H9 (cell line): ENCODE measurements around the gene HMCN1. TPM values are rescaled to one million over a fixed set of nuclear protein-coding genes. Genes with fewer than 3 reads are reported as not detected.
"Not testable (repeated sequence)": the region's sequence is repeated elsewhere in the genome, so short reads cannot be mapped to it uniquely, and the experiment has no call there.

Experiments used
- DNase-seq: peaks from one replicate; pipeline ENCODE4 v3.0.0-alpha.2; 2017
- H2AFZ ChIP-seq: one replicate; pipeline ENCODE4 v1.6.1; 2013; ENCODE audit warnings: mild to moderate bottlenecking, low read length, control low read depth, moderate library complexity
- H2AK5ac ChIP-seq: 2 replicates; pipeline ENCODE4 v1.6.1; 2013; ENCODE audit warnings: low read length, control low read depth, mixed read lengths; ENCODE audit not compliant: insufficient read length
- H2BK120ac ChIP-seq: one replicate; pipeline ENCODE4 v1.6.1; 2013; ENCODE audit warnings: low read depth, mild to moderate bottlenecking, low read length, control low read depth, inconsistent platforms; ENCODE audit not compliant: poor library complexity, severe bottlenecking
- H2BK12ac ChIP-seq: 2 replicates; pipeline ENCODE4 v1.6.1; 2013; ENCODE audit warnings: low read length, control low read depth, mixed read lengths, low read depth; ENCODE audit not compliant: insufficient read length
- H2BK15ac ChIP-seq: 2 replicates; pipeline ENCODE4 v1.6.1; 2013; ENCODE audit warnings: low read depth, low read length, control low read depth
- H2BK20ac ChIP-seq: one replicate; pipeline ENCODE4 v1.6.1; 2013; ENCODE audit warnings: low read depth, mild to moderate bottlenecking, low read length, control low read depth, inconsistent platforms; ENCODE audit not compliant: poor library complexity, severe bottlenecking
- H2BK5ac ChIP-seq: 2 replicates; pipeline ENCODE4 v1.6.1; 2013; ENCODE audit warnings: low read length, control low read depth, mixed read lengths; ENCODE audit not compliant: insufficient read length
- H3K14ac ChIP-seq: 2 replicates; pipeline ENCODE4 v1.6.1; 2013; ENCODE audit warnings: low read length, control low read depth; ENCODE audit not compliant: insufficient read depth
- H3K18ac ChIP-seq: 2 replicates; pipeline ENCODE4 v1.6.1; 2013; ENCODE audit warnings: low read depth, mild to moderate bottlenecking, mixed read lengths, low read length, control low read depth; ENCODE audit not compliant: insufficient read length
- H3K23ac ChIP-seq: 2 replicates; pipeline ENCODE4 v1.6.1; 2013; ENCODE audit warnings: low read length, control low read depth, mixed read lengths, low read depth; ENCODE audit not compliant: insufficient read length
- H3K23me2 ChIP-seq: 2 replicates; pipeline ENCODE4 v1.6.1; 2013; ENCODE audit warnings: low read depth, mild to moderate bottlenecking, mixed read lengths, low read length, control low read depth; ENCODE audit not compliant: insufficient read length, poor library complexity, severe bottlenecking
- H3K27ac ChIP-seq: 2 replicates; pipeline ENCODE4 v1.5.1; 2013; ENCODE audit warnings: low read length, control low read depth, mixed read lengths, low read depth; ENCODE audit not compliant: insufficient read length
- H3K27me3 ChIP-seq: 2 replicates; pipeline ENCODE4 v1.6.1; 2013; ENCODE audit warnings: low read length, control low read depth, inconsistent platforms; ENCODE audit not compliant: insufficient read depth
- H3K4ac ChIP-seq: 2 replicates; pipeline ENCODE4 v1.6.1; 2013; ENCODE audit warnings: low read depth, mild to moderate bottlenecking, control low read depth, inconsistent platforms, low read length, moderate library complexity
- H3K4me1 ChIP-seq: 2 replicates; pipeline ENCODE4 v1.6.1; 2013; ENCODE audit warnings: low read length, control low read depth, inconsistent platforms; ENCODE audit not compliant: insufficient read depth
- H3K4me2 ChIP-seq: 2 replicates; pipeline ENCODE4 v1.6.1; 2013; ENCODE audit warnings: low read length, control low read depth, mixed read lengths; ENCODE audit not compliant: insufficient read length, insufficient read depth
- H3K56ac ChIP-seq: 2 replicates; pipeline ENCODE4 v1.6.1; 2013; ENCODE audit warnings: low read depth, mild to moderate bottlenecking, mixed read lengths, low read length, control low read depth; ENCODE audit not compliant: insufficient read length
- H3K79me1 ChIP-seq: 2 replicates; pipeline ENCODE4 v1.6.1; 2013; ENCODE audit warnings: low read depth, mild to moderate bottlenecking, moderate library complexity, low read length, control low read depth, inconsistent platforms; ENCODE audit not compliant: insufficient read depth, poor library complexity, severe bottlenecking
- H3K79me2 ChIP-seq: 2 replicates; pipeline ENCODE4 v1.6.1; 2013; ENCODE audit warnings: low read length, control low read depth, inconsistent platforms; ENCODE audit not compliant: insufficient read depth
- H3K9ac ChIP-seq: 2 replicates; pipeline ENCODE4 v1.6.1; 2013; ENCODE audit warnings: low read length, control low read depth, mixed read lengths; ENCODE audit not compliant: insufficient read length; ENCODE audit errors: extremely low read depth
- H3K9me3 ChIP-seq: one replicate; pipeline ENCODE4 v1.6.1; 2013; ENCODE audit warnings: low read depth, low read length, inconsistent platforms; ENCODE audit not compliant: control insufficient read depth
- H3T11ph ChIP-seq: one replicate; pipeline ENCODE4 v1.6.1; 2013; ENCODE audit warnings: mild to moderate bottlenecking, low read length, control low read depth, inconsistent platforms
- H4K20me1 ChIP-seq: one replicate; pipeline ENCODE4 v1.6.1; 2013; ENCODE audit not compliant: control insufficient read depth, insufficient read length, insufficient read depth
- H4K5ac ChIP-seq: 2 replicates; pipeline ENCODE4 v1.6.1; 2013; ENCODE audit warnings: low read depth, mild to moderate bottlenecking, mixed read lengths, low read length, control low read depth; ENCODE audit not compliant: insufficient read length
- H4K8ac ChIP-seq: replicated peaks from 2 replicates; pipeline ENCODE4 v1.6.1; 2013; ENCODE audit warnings: low read length, control low read depth, mixed read lengths, low read depth; ENCODE audit not compliant: insufficient read length
- H4K91ac ChIP-seq: 2 replicates; pipeline ENCODE4 v1.6.1; 2013; ENCODE audit warnings: low read depth, mild to moderate bottlenecking, moderate library complexity, mixed read lengths, low read length, control low read depth; ENCODE audit not compliant: insufficient read length
- H3K27ac Mint-ChIP-seq, 3 experiments: 2 replicates in 2 of 3; 3 replicates in 1 of 3; pipeline ENCODE4 v1.8.0; 2020 to 2021; ENCODE audit warnings: mixed read lengths in 3 of 3, mild to moderate bottlenecking in 1 of 3, moderate library complexity in 1 of 3
- H3K27me3 Mint-ChIP-seq: 2 replicates; pipeline ENCODE4 v1.8.0; 2021; ENCODE audit warnings: low read depth, mild to moderate bottlenecking, moderate library complexity, mixed read lengths
- H3K36me3 Mint-ChIP-seq, 3 experiments: 2 replicates in 2 of 3; 3 replicates in 1 of 3; pipeline ENCODE4 v1.8.0; 2020 to 2021; ENCODE audit warnings: low read depth in 3 of 3, mixed read lengths in 3 of 3; ENCODE audit not compliant: insufficient read depth in 1 of 3
- H3K4me1 Mint-ChIP-seq, 2 experiments: 2 replicates each; pipeline ENCODE4 v1.8.0; 2020; ENCODE audit warnings: mixed read lengths in 2 of 2
- H3K4me3 Mint-ChIP-seq, 2 experiments: 2 replicates in 1 of 2; 3 replicates in 1 of 2; pipeline ENCODE4 v1.8.0; 2020 to 2021; ENCODE audit warnings: mild to moderate bottlenecking in 2 of 2, mixed read lengths in 2 of 2, moderate library complexity in 1 of 2
- H3K9me3 Mint-ChIP-seq, 2 experiments: 2 replicates in 1 of 2; 3 replicates in 1 of 2; pipeline ENCODE4 v1.8.0; 2020; ENCODE audit warnings: mild to moderate bottlenecking in 2 of 2, mixed read lengths in 2 of 2, moderate library complexity in 1 of 2
- WGBS: extraction: QIAGEN DNeasy Blood & Tissue Kit; methylation state at CpG from one replicate; pipeline ENCODE4 v1.1.7; 2013; ENCODE audit warnings: missing lambda C conversion rate, low lambda C conversion rate, mixed read lengths; ENCODE audit not compliant: insufficient read length; ENCODE audit errors: extremely low coverage; 5-methylcytosine and 5-hydroxymethylcytosine counted together
- total RNA-seq: library from RNA; stranded (reverse); gene quantifications from 2 replicates; pipeline ENCODE4 v1.2.1, GENCODE V29; 2021
- TF ChIP-seq, protein P1 (sequence below): fragments of 200-600 bp; sonication (generic); conservative IDR thresholded peaks from 3 replicates; pipeline ENCODE4 v1.8.0; 2021; ENCODE audit warnings: antibody characterized with exemption, mild to moderate bottlenecking

Gene HMCN1
- total RNA-seq, 1 experiment from 2014 or later: 3.3 TPM

- Histone ChIP-seq H4K20me1 (no peaks in the 10 kb centered on the region), H3K27ac (no peak overlapping the region), H3K23me2 (no peaks in the 10 kb centered on the region), H3K79me2 (no peaks in the 10 kb centered on the region), H3K18ac (no peak overlapping the region), H3K4ac (no peak overlapping the region), H4K5ac (no peak overlapping the region), H3K27me3 (no peaks in the 10 kb centered on the region), H2BK12ac (no peak overlapping the region), H3K79me1 (no peaks in the 10 kb centered on the region), H2BK15ac (no peak overlapping the region), H3K9ac (no peak overlapping the region), H3K23ac (no peak overlapping the region), H2AFZ (no peak overlapping the region), H3K56ac (no peak overlapping the region), H2BK20ac (no peak overlapping the region), H3K9me3 (no peaks in the 10 kb centered on the region), H4K91ac (no peak overlapping the region), H3K4me2 (no peak overlapping the region), H3K4me1 (no peaks in the 10 kb centered on the region; the same call in 1 of the 2 replicates), H2AK5ac (no peak overlapping the region), H3T11ph (no peak overlapping the region), H3K14ac (no peak overlapping the region), H2BK5ac (no peak overlapping the region), H4K8ac (no peak overlapping the region), H2BK120ac (no peak overlapping the region)
- DNase-seq: no peak
- TF ChIP-seq, protein P1, sequence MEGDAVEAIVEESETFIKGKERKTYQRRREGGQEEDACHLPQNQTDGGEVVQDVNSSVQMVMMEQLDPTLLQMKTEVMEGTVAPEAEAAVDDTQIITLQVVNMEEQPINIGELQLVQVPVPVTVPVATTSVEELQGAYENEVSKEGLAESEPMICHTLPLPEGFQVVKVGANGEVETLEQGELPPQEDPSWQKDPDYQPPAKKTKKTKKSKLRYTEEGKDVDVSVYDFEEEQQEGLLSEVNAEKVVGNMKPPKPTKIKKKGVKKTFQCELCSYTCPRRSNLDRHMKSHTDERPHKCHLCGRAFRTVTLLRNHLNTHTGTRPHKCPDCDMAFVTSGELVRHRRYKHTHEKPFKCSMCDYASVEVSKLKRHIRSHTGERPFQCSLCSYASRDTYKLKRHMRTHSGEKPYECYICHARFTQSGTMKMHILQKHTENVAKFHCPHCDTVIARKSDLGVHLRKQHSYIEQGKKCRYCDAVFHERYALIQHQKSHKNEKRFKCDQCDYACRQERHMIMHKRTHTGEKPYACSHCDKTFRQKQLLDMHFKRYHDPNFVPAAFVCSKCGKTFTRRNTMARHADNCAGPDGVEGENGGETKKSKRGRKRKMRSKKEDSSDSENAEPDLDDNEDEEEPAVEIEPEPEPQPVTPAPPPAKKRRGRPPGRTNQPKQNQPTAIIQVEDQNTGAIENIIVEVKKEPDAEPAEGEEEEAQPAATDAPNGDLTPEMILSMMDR: no peak
- Mint-ChIP-seq H3K4me1 (peaks cover 17 to 18% of the 10 kb centered on the region in 2 experiments), H3K4me3 (no peak overlapping the region), H3K9me3 (peaks cover 0 to 3% of the 10 kb centered on the region in 2 experiments; a peak in 2 of 5 replicates), H3K36me3 (no peaks in the 10 kb centered on the region; a peak in 2 of 7 replicates), H3K27me3 (no peaks in the 10 kb centered on the region), H3K27ac (no peak overlapping the region)
These were observed 42.3 kb downstream of the HMCN1 start for GRCh38 chr1:185776522-185776921.

GRCh38 chr1:185783860-185784259, 49.7 kb downstream of the HMCN1 start:
- H3K14ac ChIP-seq, H2AFZ ChIP-seq, H3K4me1 Mint-ChIP-seq, H3K4me3 Mint-ChIP-seq, H3K4me2 ChIP-seq, H3K18ac ChIP-seq, H4K5ac ChIP-seq, H3K23me2 ChIP-seq, H3K23ac ChIP-seq, H3K27ac Mint-ChIP-seq, H3K56ac ChIP-seq, H2BK120ac ChIP-seq, H3K4me1 ChIP-seq, H2AK5ac ChIP-seq, H3K9ac ChIP-seq, H3K79me2 ChIP-seq, H2BK12ac ChIP-seq, H4K20me1 ChIP-seq, H2BK15ac ChIP-seq, H3K27ac ChIP-seq, H2BK5ac ChIP-seq, H3K9me3 ChIP-seq, H3K79me1 ChIP-seq, DNase-seq, H4K91ac ChIP-seq, H3K27me3 Mint-ChIP-seq, H3T11ph ChIP-seq, H2BK20ac ChIP-seq, H3K27me3 ChIP-seq, H3K4ac ChIP-seq, H4K8ac ChIP-seq: not testable (repeated sequence)
- WGBS: no CpG with 5 or more reads among the region's 10 CpGs
- Mint-ChIP-seq H3K9me3 (peaks cover 15 to 25% of the 10 kb centered on the region in 2 experiments), H3K36me3 (peaks cover 0 to 18% (median 8%) of the 10 kb centered on the region in 3 experiments)
